Jurkat, Clone E6-1 (cell line): Measurements from ENCODE around the gene JAG2.

Experiments used
- DNase-seq: peaks from one replicate; pipeline ENCODE4 v3.0.0-alpha.2; 2011; ENCODE audit warnings: low read depth, low spot score
- H3K4me3 ChIP-seq: 2 replicates; pipeline ENCODE4 v1.5.1; 2011; ENCODE audit warnings: mild to moderate bottlenecking, low read length, control low read depth, moderate library complexity

JAG2 gene

DNA sequence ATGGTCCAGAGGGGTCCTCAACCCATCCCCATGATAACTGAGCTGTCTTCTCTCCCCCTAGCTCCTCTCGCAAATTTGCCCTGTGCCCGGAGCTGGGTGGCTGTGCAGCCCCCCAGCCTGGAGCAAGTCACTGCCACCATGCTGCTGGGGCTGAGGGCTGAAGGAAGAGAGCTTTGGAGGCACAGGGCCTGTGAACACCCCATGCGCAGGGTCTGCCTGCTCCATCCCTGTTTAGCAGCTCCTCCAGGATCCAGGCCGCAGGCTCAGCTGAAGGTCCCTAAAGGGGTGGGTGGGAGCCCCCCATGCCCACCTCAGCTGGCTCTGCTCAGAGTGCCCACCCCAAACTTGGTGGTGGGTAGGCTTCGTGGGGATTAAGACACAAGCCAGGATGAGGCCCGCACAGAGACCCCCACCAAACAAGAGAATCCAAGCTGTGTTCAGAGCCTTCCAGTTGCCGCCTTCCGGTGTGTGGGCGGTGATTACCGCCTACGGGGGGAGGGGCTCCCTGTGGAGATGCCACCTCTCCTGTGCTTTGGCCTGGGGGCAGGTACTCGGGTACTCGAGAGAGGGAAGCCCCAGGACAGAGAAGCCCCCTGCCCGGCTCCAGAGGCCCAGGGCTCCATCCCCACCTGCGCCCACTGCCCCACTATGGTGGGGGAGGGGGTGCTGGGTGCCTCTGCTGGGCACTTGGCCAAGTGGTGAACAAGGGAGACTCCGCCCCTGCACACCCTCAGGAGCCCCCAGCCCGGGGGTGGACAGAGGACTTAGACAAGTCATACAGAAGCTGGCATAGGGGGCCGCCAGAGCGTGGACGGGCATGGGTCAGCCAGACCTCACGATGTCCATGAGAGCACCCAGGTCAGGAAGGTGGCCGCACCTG is 1.4 kb upstream of the JAG2 start:
- no peak overlapping the region for H3K4me3 ChIP-seq
- DNase-seq = no peak

GRCh38 chr14:105168979-105169507 is 467 bp upstream of the JAG2 start:
- peak overlapping the region; percentile 27 for H3K4me3 ChIP-seq
- no peak for DNase-seq

DNA sequence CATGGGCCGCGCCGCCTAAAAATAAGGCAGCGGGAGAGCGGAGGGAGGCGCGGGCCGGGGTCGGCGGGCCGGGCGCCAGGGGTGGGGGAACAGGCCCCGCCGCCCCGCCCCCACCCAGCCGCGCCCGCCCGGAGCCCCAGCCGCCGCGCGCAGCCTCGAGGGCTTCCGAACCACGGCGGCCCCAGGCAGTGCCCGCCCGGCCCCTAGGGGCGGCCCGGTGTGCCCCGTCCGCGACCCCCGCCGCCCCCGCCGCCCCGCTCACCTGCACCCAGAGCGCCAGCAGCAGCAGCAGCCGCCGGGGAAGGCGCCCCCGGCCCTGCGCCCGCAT is 519 bp downstream of the JAG2 start:
- peak overlapping the region; percentile 24; the same call in 1 of the 2 replicates for H3K4me3 ChIP-seq

GRCh38 chr14:105167303-105168092 is 1.1 kb downstream of the JAG2 start:
- peak overlapping the region; percentile 24; the same call in 1 of the 2 replicates for H3K4me3 ChIP-seq
- DNase-seq = no peak

More for the DNA sequence above, 519 bp downstream of the JAG2 start:
- DNase-seq = no peak

- no peak for DNase-seq
- H3K4me3 ChIP-seq = no peak overlapping the region
These were observed 1.8 kb downstream of the JAG2 start for GRCh38 chr14:105166571-105167302.

DNA sequence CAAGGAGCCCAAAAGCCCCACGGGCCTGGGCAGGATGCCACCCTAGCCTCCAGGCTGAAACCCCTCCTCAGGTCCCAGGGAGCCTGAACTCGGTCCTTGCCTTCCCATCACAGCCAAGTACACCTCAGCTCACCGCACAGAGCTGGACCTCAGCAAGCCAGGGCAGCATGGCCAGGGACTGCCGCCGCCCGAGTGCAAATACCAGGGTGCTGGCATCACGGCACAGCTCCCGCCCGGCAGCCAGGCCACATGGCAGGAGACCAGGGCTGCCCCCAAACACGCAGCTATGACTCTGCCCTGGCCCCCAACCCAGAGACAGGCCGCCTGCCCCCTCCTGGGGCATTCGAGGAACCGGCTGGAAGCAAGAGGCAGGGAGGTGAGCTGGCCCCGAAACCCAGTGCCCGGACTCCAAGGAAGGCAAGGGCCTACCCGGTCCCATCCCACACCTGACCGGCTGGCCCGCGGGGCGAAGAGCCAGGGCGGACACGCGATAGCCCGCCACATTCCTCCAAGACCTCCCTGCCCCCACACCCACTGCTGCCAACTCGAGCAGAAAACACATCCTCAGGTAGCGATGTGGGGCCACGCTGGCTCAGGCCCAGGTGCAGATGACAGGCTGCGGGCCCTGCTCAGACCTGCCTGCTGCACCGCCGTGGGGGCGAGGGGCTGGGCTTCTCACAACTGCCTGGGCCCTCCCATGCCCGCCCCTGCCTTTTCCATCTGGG is 2.7 kb downstream of the JAG2 start:
- no peak for DNase-seq
- H3K4me3 ChIP-seq = no peak overlapping the region

GRCh38 chr14:105165134-105165704 is 3.4 kb downstream of the JAG2 start:
- no peak overlapping the region for H3K4me3 ChIP-seq
- DNase-seq = no peak

GRCh38 chr14:105163040-105163742 is 5.4 kb downstream of the JAG2 start:
- H3K4me3 ChIP-seq = no peak overlapping the region
- no peak for DNase-seq

DNA sequence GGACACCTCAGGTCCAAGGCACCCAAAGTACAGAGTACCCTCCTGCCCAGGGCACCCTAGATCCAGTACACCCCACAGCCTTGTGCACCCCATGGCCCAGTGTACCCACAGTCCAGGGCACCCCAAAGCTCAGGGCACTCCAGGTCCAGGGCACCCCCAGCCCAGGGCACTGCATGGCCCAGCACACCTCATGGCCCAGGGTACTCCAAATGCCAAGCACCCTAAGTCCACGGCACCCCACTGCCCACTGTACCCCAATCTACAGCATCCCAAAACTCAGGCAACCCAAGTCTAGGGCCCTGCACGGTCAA is 6.0 kb downstream of the JAG2 start:
- no peak overlapping the region for H3K4me3 ChIP-seq
- DNase-seq = no peak

- no peak for DNase-seq
These were observed 6.5 kb downstream of the JAG2 start for GRCh38 chr14:105161964-105162668.

GRCh38 chr14:105161309-105161708 is 7.3 kb downstream of the JAG2 start:
- H3K4me3 ChIP-seq = no peak overlapping the region
- DNase-seq = no peak

More at GRCh38 chr14:105161964-105162668, 6.5 kb downstream of the JAG2 start:
- no peak overlapping the region for H3K4me3 ChIP-seq

DNA sequence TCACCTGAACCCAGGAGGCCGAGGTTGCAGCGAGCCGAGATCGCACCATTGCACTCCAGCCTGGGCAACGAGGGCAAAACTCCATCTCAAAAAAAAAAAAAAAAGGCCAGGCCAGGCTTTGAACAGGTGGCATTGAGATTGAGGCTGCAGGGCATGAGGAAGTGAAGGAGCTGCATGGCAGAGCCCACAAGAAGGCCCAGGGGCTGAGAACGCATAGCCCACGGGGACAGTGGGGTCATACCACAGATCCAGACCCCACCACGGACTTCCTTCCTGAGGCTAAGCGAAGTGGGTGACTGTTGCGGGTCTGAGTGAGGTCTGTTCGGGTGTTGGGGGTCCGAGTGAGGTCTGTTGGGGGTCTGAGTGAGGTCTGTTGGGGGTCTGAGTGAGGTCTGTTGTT is 7.8 kb downstream of the JAG2 start:
- no peak overlapping the region for H3K4me3 ChIP-seq
- no peak for DNase-seq

DNA sequence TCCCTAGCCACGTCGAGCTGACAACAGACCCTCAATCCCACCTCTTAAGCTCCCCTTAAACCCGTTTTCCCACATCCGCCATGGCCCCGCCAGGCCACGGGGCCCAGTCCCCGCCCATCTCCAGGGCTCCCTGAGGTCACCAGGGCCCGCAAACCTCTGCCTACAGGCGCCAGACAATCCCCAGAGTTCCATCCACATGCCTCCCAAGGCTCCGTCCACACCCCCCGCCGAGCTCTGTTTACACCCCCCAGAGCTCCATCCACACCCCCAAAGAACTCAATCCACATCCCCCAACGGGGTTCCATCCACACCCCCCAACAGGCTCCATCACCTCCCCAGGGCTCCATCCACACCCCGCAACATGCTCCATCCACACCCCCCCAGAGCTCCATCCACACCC is 9.2 kb downstream of the JAG2 start:
- no peak for DNase-seq
- H3K4me3 ChIP-seq = no peak overlapping the region

- DNase-seq = no peak
- H3K4me3 ChIP-seq = no peak overlapping the region
These were observed 9.8 kb downstream of the JAG2 start for GRCh38 chr14:105158794-105159193.

DNA sequence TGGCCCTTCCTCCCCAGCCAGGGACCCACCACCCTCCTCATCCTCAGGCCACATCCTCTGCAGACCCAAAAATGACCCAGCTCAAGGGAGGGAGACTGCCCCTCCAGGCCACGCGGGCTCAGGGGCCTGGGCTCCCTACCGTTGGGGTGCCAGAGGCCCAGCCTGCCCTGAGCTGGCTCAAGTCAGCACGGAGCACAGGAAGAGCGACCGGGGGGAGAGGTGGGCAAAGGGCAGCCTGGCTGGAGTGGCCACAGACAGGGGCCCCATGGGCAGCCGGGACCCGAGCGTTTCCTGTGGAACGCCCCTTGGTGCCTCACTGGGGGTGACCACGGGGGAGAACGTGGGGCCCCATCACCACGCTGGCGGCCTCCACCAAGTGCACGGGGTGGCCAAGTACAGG is 10.7 kb downstream of the JAG2 start:
- no peak for DNase-seq
- no peak overlapping the region for H3K4me3 ChIP-seq

DNA sequence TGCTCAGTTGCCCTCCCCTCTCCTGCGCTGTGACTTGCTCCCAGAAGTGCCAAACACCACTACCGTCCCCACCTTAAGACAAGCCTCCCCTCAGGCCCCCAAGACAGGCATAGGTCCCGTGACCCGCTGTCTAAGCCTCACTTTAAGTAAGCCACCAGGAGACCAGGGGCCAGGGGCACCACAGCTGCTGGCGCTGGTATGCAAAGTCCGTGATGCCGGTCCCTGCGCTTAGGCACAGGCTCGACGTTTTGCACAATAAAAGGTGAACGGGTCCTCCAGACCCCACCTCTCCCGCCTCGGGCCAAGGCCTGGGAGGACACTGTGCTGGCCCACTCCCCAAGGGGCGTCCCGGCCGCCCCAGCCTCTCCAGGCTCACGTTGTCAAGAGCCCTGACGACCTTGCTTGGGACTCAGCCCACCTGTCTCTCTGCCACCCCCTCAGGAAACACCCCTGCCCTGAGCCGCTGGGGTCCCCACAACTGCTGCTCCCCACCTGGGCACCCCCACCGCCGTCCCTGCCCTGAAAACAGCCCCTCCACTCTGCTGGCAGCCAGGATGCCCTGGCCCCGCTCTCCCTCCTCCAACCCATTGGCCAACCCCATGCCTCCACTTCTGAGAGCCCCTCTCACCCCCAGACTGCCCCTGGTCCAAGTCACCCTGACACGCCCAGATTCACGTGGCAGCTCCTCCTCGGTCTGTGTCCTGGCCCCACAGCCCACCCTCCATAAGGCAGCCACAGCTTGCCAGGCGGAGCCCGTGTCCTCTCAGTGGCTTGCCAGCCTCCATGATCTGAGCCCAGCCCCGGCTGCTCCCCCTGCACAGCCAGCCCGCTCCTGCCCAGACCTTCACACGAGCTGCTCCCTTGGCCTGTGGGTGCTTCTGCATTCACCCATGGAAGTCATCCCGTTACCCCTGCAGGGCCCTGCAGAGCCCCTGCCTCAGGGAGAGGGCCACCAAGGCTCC is 11.9 kb downstream of the JAG2 start:
- DNase-seq = no peak
- H3K4me3 ChIP-seq = no peak overlapping the region
